ENCODE results near the gene NDUFC1. TPM values are rescaled to one million over a fixed set of nuclear protein-coding genes. Genes with fewer than 3 reads are reported as not detected.

The NDUFC1 gene
- total and polyA plus RNA-seq, 2 of the 4 experiments (the other 2 are of a cell fraction): 25.1 to 65.1 TPM

DNA sequence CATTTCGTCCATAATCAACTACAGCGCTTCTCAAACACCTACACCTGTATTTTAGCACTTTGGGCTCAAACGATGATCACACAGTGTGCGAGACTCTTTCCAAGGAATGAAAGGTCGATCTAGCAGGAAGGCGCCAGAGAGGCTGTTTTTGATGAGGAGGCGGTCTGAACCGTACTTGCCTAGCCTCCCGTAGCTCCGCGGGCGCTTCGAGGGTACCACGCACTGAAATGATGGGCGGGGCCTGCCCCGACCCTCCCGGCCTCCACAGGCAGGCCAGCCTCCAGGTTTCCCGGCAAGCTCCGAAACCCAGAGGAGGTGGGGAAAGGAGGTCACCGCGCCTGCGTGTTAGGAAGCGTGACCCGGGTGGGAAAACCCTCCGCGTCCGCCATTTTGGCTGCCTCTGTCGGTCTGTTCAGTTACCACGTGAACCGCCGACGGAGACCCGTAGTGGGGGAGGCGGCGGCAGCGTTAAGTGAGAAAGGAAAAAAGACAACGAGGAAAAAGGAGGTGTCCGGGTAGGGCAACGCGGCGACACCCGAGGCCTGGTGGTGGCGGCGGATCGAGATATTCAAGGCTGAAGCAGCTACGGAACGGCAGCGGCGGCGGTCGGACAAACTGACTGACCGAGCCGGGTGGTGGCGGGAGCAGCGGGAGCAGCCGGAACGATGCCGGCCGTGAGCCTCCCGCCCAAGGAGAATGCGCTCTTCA lies 1.0 kb downstream of the NDUFC1 start, which contains the start of gene NAA15:
Gene NAA15 (plus strand): TSS at position 393 of the 708 bp plus-strand sequence. CDS start 273 bp downstream, at position 666.
- Histone ChIP-seq H4K8ac (ENCODE audit: low read depth in 2 of 2, low read length in 2 of 2) (peak within 1 kb of the TSS; percentile 66 to 91), H3K14ac (replicated peaks; ENCODE audit: low read depth, low read length) (peak within 1 kb of the TSS; percentile 93), H3K4ac (ENCODE audit: low read depth, low read length) (peak within 1 kb of the TSS; percentile 91), H2BK5ac (ENCODE audit: low read depth, low read length, poor library complexity, severe bottlenecking) (peak within 1 kb of the TSS; percentile 91), H3K9me3 (ENCODE audit: control insufficient read depth, insufficient read depth, low read length) (no peaks in the 10 kb centered on the region), H2BK15ac (ENCODE audit: low read depth, low read length) (peak within 1 kb of the TSS; percentile 25; the same call in 2 of the 3 replicates), H3K79me1 (ENCODE audit: low read depth in 1 of 2, low read length in 2 of 2) (peaks cover 8 to 32% of the 10 kb centered on the region in 2 experiments; a peak in 3 of 4 replicates), H2AK9ac (replicated peaks; ENCODE audit: low read depth, low read length, poor library complexity) (peak within 1 kb of the TSS; percentile 93), H4K5ac (ENCODE audit: low read depth, low read length) (peak within 1 kb of the TSS; percentile 67), H3K36me3 (ENCODE audit: control insufficient read depth, insufficient read depth, low read length) (0 out of 2 replicates have a peak, but pooled peaks cover 1% of the 10 kb centered on the region), H2BK20ac (ENCODE audit: low read depth, low read length) (peak within 1 kb of the TSS; percentile 35; the same call in 1 of the 2 replicates), H3K4me3 (ENCODE audit: insufficient read depth, low read depth, low read length) (peak within 1 kb of the TSS; percentile 75), H3K4me2 (ENCODE audit: low read depth, low read length) (peak within 1 kb of the TSS; percentile 90), H4K91ac (ENCODE audit: insufficient read depth, low read depth, low read length) (peak within 1 kb of the TSS; percentile 63), H2AK5ac (ENCODE audit: low read depth, low read length) (peak within 1 kb of the TSS; percentile 81), H3K9ac (ENCODE audit: low read depth, low read length) (peak within 1 kb of the TSS; percentile 89), H3K23ac (ENCODE audit: low read depth, low read length) (peak within 1 kb of the TSS; percentile 95), H3K9me1 (ENCODE audit: insufficient read depth, low read length) (0 out of 2 replicates have a peak, but pooled peaks cover 1% of the 10 kb centered on the region), H3K18ac (ENCODE audit: low read depth, low read length) (peak within 1 kb of the TSS; percentile 82), H2BK120ac (ENCODE audit: low read depth, low read length) (peak within 1 kb of the TSS; percentile 70), H3K27me3 (ENCODE audit: control insufficient read depth, insufficient read depth, low read length) (no peaks in the 10 kb centered on the region), H3K4me1 (ENCODE audit: control insufficient read depth, insufficient read depth, low read length) (peaks cover 5% of the 10 kb centered on the region), H4K20me1 (ENCODE audit: insufficient read depth, low read length) (peaks cover 35% of the 10 kb centered on the region), H2AFZ (replicated peaks; ENCODE audit: low read length, poor library complexity) (peak within 1 kb of the TSS; percentile 95), H3K27ac (ENCODE audit: insufficient read depth, low read length) (peak within 1 kb of the TSS; percentile 86), H3K56ac (ENCODE audit: extremely low read depth, insufficient read depth, low read length) (peak within 1 kb of the TSS; percentile 93)
- TF ChIP-seq BHLHE40 (IDR thresholded peaks at IDR 0.05; ENCODE audit: low read depth, low read length) (no peak), SMC3 (IDR thresholded peaks at IDR 0.05; ENCODE audit: low read depth, low read length) (no peak), RCOR1 (IDR thresholded peaks at IDR 0.05; ENCODE audit: insufficient replicate concordance, low read length) (no peak), MXI1 (IDR thresholded peaks at IDR 0.05; ENCODE audit: borderline replicate concordance, low read depth, low read length) (peak; percentile 91), NFE2L2 (IDR thresholded peaks at IDR 0.05; ENCODE audit: low read depth, low read length) (no peak), RFX5 (IDR thresholded peaks at IDR 0.05; ENCODE audit: low read depth, low read length) (no peak), MAZ (IDR thresholded peaks at IDR 0.05; ENCODE audit: borderline replicate concordance, low read depth, low read length) (peak; percentile 62; the same call in 1 of the 2 replicates), POLR2A (IDR thresholded peaks at IDR 0.05; ENCODE audit: low read depth, low read length) (peak; percentile 77), FOS (IDR thresholded peaks at IDR 0.05; ENCODE audit: low read depth, low read length) (no peak), CEBPB (IDR thresholded peaks at IDR 0.05; ENCODE audit: low read depth, low read length) (no peak)
- TF ChIP-seq, protein P1, sequence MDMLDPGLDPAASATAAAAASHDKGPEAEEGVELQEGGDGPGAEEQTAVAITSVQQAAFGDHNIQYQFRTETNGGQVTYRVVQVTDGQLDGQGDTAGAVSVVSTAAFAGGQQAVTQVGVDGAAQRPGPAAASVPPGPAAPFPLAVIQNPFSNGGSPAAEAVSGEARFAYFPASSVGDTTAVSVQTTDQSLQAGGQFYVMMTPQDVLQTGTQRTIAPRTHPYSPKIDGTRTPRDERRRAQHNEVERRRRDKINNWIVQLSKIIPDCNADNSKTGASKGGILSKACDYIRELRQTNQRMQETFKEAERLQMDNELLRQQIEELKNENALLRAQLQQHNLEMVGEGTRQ (IDR thresholded peaks at IDR 0.05; ENCODE audit: low read depth, low read length): peak; percentile 73
- intact Hi-C loops (cut with micrococcal nuclease): loop anchor here (5.0 kb wide), 1 partner anchor 219 kb away; no protein-coding TSS in a partner anchor
- BruUV-seq (replicated peaks): no TSS peak
- ATAC-seq (ENCODE audit: low read depth) (peak; percentile 93), DNase-seq (peak; percentile 97)
- in situ Hi-C loops (cut with MboI; ENCODE audit: low sequenced_read_pairs): no loop called here
- dilution Hi-C loops (cut with HindIII; ENCODE audit: low sequenced_read_pairs, unreplicated experiment): no loop called here
- WGBS, 2 experiments (ENCODE audit: extremely low coverage in 2 of 2, insufficient read length in 1 of 2): 1% methylated on average over 24 of the region's 61 CpGs; no CpG with 5 or more reads in 1 of the 2 experiments
- POLR2A ChIA-PET (ENCODE audit: unreplicated experiment): interaction anchor here (0.9 kb wide), 1 partner anchor 11 kb away, joined by 3 read pairs; no protein-coding TSS in a partner anchor
- CTCF ChIA-PET: interaction anchor here (1.0 to 1.6 kb wide), 3 partner anchors 15 to 30 kb away, joined by 3 to 4 read pairs (median 3); no protein-coding TSS in a partner anchor

Measured in IMR-90 (cell line).